IPS-20b (cell line): Measurements from ENCODE around the gene PCNX3.

Experiments used
- H3K27ac ChIP-seq: one replicate; pipeline ENCODE4 v1.5.1; 2013; ENCODE audit warnings: low read length
- H3K27me3 ChIP-seq: 2 replicates; pipeline ENCODE4 v1.6.1; 2013; ENCODE audit warnings: mild to moderate bottlenecking, low read length, inconsistent platforms; ENCODE audit not compliant: insufficient read depth
- H3K36me3 ChIP-seq: 2 replicates; pipeline ENCODE4 v1.6.1; 2013; ENCODE audit warnings: low read depth, mild to moderate bottlenecking, inconsistent platforms, low read length, moderate library complexity; ENCODE audit not compliant: insufficient read depth
- H3K4me1 ChIP-seq: 2 replicates; pipeline ENCODE4 v1.6.1; 2013; ENCODE audit warnings: mild to moderate bottlenecking, control low read depth, inconsistent platforms, low read length, moderate library complexity; ENCODE audit not compliant: insufficient read depth
- H3K4me3 ChIP-seq: 2 replicates; pipeline ENCODE4 v1.5.1; 2013; ENCODE audit warnings: mild to moderate bottlenecking, low read length, inconsistent platforms
- H3K9ac ChIP-seq: 2 replicates; pipeline ENCODE4 v1.6.1; 2013; ENCODE audit warnings: low read depth, mild to moderate bottlenecking, inconsistent platforms, low read length, moderate library complexity
- H3K9me3 ChIP-seq: 2 replicates; pipeline ENCODE4 v1.6.1; 2013; ENCODE audit warnings: mild to moderate bottlenecking, low read depth, low read length, inconsistent platforms; ENCODE audit not compliant: insufficient read depth

Gene PCNX3

GRCh38 chr11:65609229-65609628 lies 6.3 kb upstream of the PCNX3 start:
- no peaks in the 10 kb centered on the region for H3K9me3 ChIP-seq
- H3K27me3 ChIP-seq = 0 out of 2 replicates have a peak, but pooled peaks cover 6% of the 10 kb centered on the region
- H3K36me3 ChIP-seq = peaks cover 33% of the 10 kb centered on the region
- no peak overlapping the region for H3K4me3 ChIP-seq
- no peak overlapping the region for H3K9ac ChIP-seq
- peaks cover 7% of the 10 kb centered on the region; the same call in 1 of the 2 replicates for H3K4me1 ChIP-seq
- no peak overlapping the region for H3K27ac ChIP-seq

GRCh38 chr11:65609665-65610064 lies 5.9 kb upstream of the PCNX3 start:
- peaks cover 7% of the 10 kb centered on the region; the same call in 1 of the 2 replicates for H3K4me1 ChIP-seq
- 0 out of 2 replicates have a peak, but pooled peaks cover 6% of the 10 kb centered on the region for H3K27me3 ChIP-seq
- no peak overlapping the region for H3K4me3 ChIP-seq
- peaks cover 28% of the 10 kb centered on the region for H3K36me3 ChIP-seq
- no peak overlapping the region for H3K9ac ChIP-seq
- no peak overlapping the region for H3K27ac ChIP-seq
- H3K9me3 ChIP-seq = no peaks in the 10 kb centered on the region

- Histone ChIP-seq H3K36me3 (peaks cover 21% of the 10 kb centered on the region), H3K9ac (no peak overlapping the region), H3K27ac (no peak overlapping the region), H3K4me1 (peaks cover 7% of the 10 kb centered on the region; the same call in 1 of the 2 replicates), H3K9me3 (no peaks in the 10 kb centered on the region), H3K27me3 (0 out of 2 replicates have a peak, but pooled peaks cover 6% of the 10 kb centered on the region), H3K4me3 (no peak overlapping the region)
Measured at GRCh38 chr11:65610404-65610803, 5.2 kb upstream of the PCNX3 start.

GRCh38 chr11:65611028-65611757 lies 4.4 kb upstream of the PCNX3 start:
- Histone ChIP-seq H3K27me3 (0 out of 2 replicates have a peak, but pooled peaks cover 6% of the 10 kb centered on the region), H3K9ac (peak overlapping the region; percentile 25; the same call in 1 of the 2 replicates), H3K4me1 (peaks cover 6% of the 10 kb centered on the region; the same call in 1 of the 2 replicates), H3K36me3 (peaks cover 14% of the 10 kb centered on the region), H3K4me3 (peak overlapping the region; percentile 29; the same call in 1 of the 2 replicates), H3K27ac (no peak overlapping the region), H3K9me3 (no peaks in the 10 kb centered on the region)

GRCh38 chr11:65611758-65612603 lies 3.6 kb upstream of the PCNX3 start:
- H3K27ac ChIP-seq = no peak overlapping the region
- peaks cover 5% of the 10 kb centered on the region; the same call in 1 of the 2 replicates for H3K4me1 ChIP-seq
- H3K9ac ChIP-seq = peak overlapping the region; percentile 25; the same call in 1 of the 2 replicates
- no peaks in the 10 kb centered on the region for H3K9me3 ChIP-seq
- H3K27me3 ChIP-seq = 0 out of 2 replicates have a peak, but pooled peaks cover 6% of the 10 kb centered on the region
- H3K4me3 ChIP-seq = peak overlapping the region; percentile 29; the same call in 1 of the 2 replicates
- H3K36me3 ChIP-seq = peaks cover 15% of the 10 kb centered on the region

GRCh38 chr11:65612691-65613090 lies 2.9 kb upstream of the PCNX3 start:
- Histone ChIP-seq H3K4me3 (peak overlapping the region; percentile 86; the same call in 1 of the 2 replicates), H3K27ac (no peak overlapping the region), H3K27me3 (0 out of 2 replicates have a peak, but pooled peaks cover 6% of the 10 kb centered on the region), H3K9ac (no peak overlapping the region), H3K9me3 (no peaks in the 10 kb centered on the region), H3K4me1 (peaks cover 5% of the 10 kb centered on the region; the same call in 1 of the 2 replicates), H3K36me3 (peaks cover 22% of the 10 kb centered on the region)

- Histone ChIP-seq H3K4me1 (peaks cover 5% of the 10 kb centered on the region; the same call in 1 of the 2 replicates), H3K27ac (no peak overlapping the region), H3K36me3 (peaks cover 28% of the 10 kb centered on the region), H3K4me3 (peak overlapping the region; percentile 86; the same call in 1 of the 2 replicates), H3K9me3 (no peaks in the 10 kb centered on the region), H3K27me3 (no peaks in the 10 kb centered on the region), H3K9ac (peak overlapping the region; percentile 85)
Measured at GRCh38 chr11:65613091-65613928, 2.3 kb upstream of the PCNX3 start.

GRCh38 chr11:65615950-65616574 lies 486 bp downstream of the PCNX3 start:
- Histone ChIP-seq H3K36me3 (peaks cover 46% of the 10 kb centered on the region), H3K9ac (peak overlapping the region; percentile 77; the same call in 1 of the 2 replicates), H3K27ac (no peak overlapping the region), H3K4me3 (peak overlapping the region; percentile 86), H3K4me1 (peaks cover 5% of the 10 kb centered on the region; the same call in 1 of the 2 replicates), H3K9me3 (no peaks in the 10 kb centered on the region), H3K27me3 (no peaks in the 10 kb centered on the region)

GRCh38 chr11:65616575-65617001 lies 1.0 kb downstream of the PCNX3 start:
- H3K4me1 ChIP-seq = peaks cover 5% of the 10 kb centered on the region; the same call in 1 of the 2 replicates
- peak overlapping the region; percentile 77 for H3K9ac ChIP-seq
- no peak overlapping the region for H3K27ac ChIP-seq
- H3K9me3 ChIP-seq = no peaks in the 10 kb centered on the region
- peak overlapping the region; percentile 86 for H3K4me3 ChIP-seq
- no peaks in the 10 kb centered on the region for H3K27me3 ChIP-seq
- H3K36me3 ChIP-seq = peaks cover 50% of the 10 kb centered on the region

- Histone ChIP-seq H3K27ac (no peak overlapping the region), H3K36me3 (peaks cover 48% of the 10 kb centered on the region), H3K4me1 (peaks cover 5% of the 10 kb centered on the region; the same call in 1 of the 2 replicates), H3K9me3 (no peaks in the 10 kb centered on the region), H3K27me3 (no peaks in the 10 kb centered on the region), H3K9ac (peak overlapping the region; percentile 77; the same call in 1 of the 2 replicates), H3K4me3 (peak overlapping the region; percentile 86; the same call in 1 of the 2 replicates)
Measured at GRCh38 chr11:65617136-65617850, 1.7 kb downstream of the PCNX3 start.
